Measurements from ENCODE around the gene PGP.

PGP gene

GRCh38 chr16:2161911-2162310 lies 52.7 kb downstream of the PGP start:
- no peak for TF ChIP-seq CTCF (IDR thresholded peaks at IDR 0.05; ENCODE audit: low read length)
- TF ChIP-seq EZH2 (optimal IDR thresholded peaks at IDR 0.05; ENCODE audit: low read depth, low read length): no peak
- no peak for TF ChIP-seq EZH2phosphoT487 (IDR thresholded peaks at IDR 0.05; ENCODE audit: low read length)
- no peaks in the 10 kb centered on the region for H3K9me3 ChIP-seq (replicated peaks; ENCODE audit: insufficient read depth, low read length)
- no peaks in the 10 kb centered on the region for H3K27me3 ChIP-seq (replicated peaks; ENCODE audit: insufficient read depth, low read length)
- DNase-seq: no peak
- H3K36me3 ChIP-seq (replicated peaks; ENCODE audit: insufficient read depth, low read length): no peaks in the 10 kb centered on the region
- H3K79me2 ChIP-seq (ENCODE audit: low read length): peaks cover 68% of the 10 kb centered on the region
- no peaks in the 10 kb centered on the region for H4K20me1 ChIP-seq (ENCODE audit: insufficient read depth, low read length)
- no peak overlapping the region for H3K4me2 ChIP-seq (ENCODE audit: low read depth, low read length)
- H3K4me1 ChIP-seq (ENCODE audit: low read length): peaks cover 4% of the 10 kb centered on the region; the same call in 1 of the 2 replicates
- no peak overlapping the region for H3K27ac ChIP-seq (ENCODE audit: low read length)
- H3K4me3 ChIP-seq (ENCODE audit: low read length): no peak overlapping the region
- H2AFZ ChIP-seq (ENCODE audit: low read length): no peak overlapping the region
- H3K9me2 ChIP-seq (replicated peaks; ENCODE audit: insufficient read depth, low read length): no peaks in the 10 kb centered on the region
- no peak overlapping the region for H3K9ac ChIP-seq (ENCODE audit: low read length)
- no peaks in the 10 kb centered on the region for H3F3A ChIP-seq (ENCODE audit: insufficient read depth, low read length)

Measured in MM.1S (cell line).